HepG2 (cell line): ENCODE results near the gene C1orf159. TPM values are rescaled to one million over a fixed set of nuclear protein-coding genes. Genes with fewer than 3 reads are reported as not detected.

Experiments used
- ADNP ChIP-seq: sonication (generic); formaldehyde crosslinking; IDR thresholded peaks from 2 replicates; pipeline ENCODE4 v1.4.0; 2020; ENCODE audit warnings: missing genetic modification reagents
- BRCA1 ChIP-seq: sonication (generic); formaldehyde crosslinking; IDR thresholded peaks from 2 replicates; pipeline ENCODE4 v1.4.0; 2020; ENCODE audit warnings: missing genetic modification reagents
- FOXO1 ChIP-seq: sonication (generic); formaldehyde crosslinking; IDR thresholded peaks from 2 replicates; pipeline ENCODE4 v1.4.0; 2020; ENCODE audit warnings: missing genetic modification reagents
- MED13 ChIP-seq: sonication (generic); formaldehyde crosslinking; IDR thresholded peaks from 2 replicates; pipeline ENCODE4 v1.5.0; 2020; ENCODE audit warnings: missing genetic modification reagents
- RBM39 ChIP-seq: fragments of 200-400 bp; formaldehyde crosslinking; IDR thresholded peaks from one replicate; pipeline ENCODE4 v1.6.1; 2018; ENCODE audit warnings: antibody characterized with exemption, mild to moderate bottlenecking, low read depth, low read length; ENCODE audit not compliant: poor library complexity, severe bottlenecking
- SIN3B ChIP-seq: fragments of 150-350 bp; IDR thresholded peaks from 2 replicates; pipeline ENCODE4 v1.6.1; 2014; ENCODE audit warnings: low read length
- ZBTB40 ChIP-seq, 2 experiments: fragments of 450-650 bp in 1 of 2; sonication (generic) in 1 of 2; formaldehyde crosslinking in 1 of 2; IDR thresholded peaks; 2 replicates each; pipeline versions ENCODE4 v1.6.1 to v1.8.0; 2016 to 2022; ENCODE audit warnings: antibody characterized with exemption in 1 of 2, mild to moderate bottlenecking in 1 of 2, missing genetic modification reagents in 1 of 2
- ZMAT3 ChIP-seq: sonication (generic); formaldehyde crosslinking; conservative IDR thresholded peaks from 2 replicates; pipeline ENCODE4 v1.7.0; 2021; ENCODE audit warnings: missing genetic modification reagents
- ZNF274 ChIP-seq: sonication (generic); formaldehyde crosslinking; IDR thresholded peaks from 2 replicates; pipeline ENCODE4 v1.5.1; 2020; ENCODE audit warnings: mild to moderate bottlenecking, missing genetic modification reagents
- ZNF570 ChIP-seq: sonication (generic); formaldehyde crosslinking; IDR thresholded peaks from 2 replicates; pipeline ENCODE4 v1.4.0; 2020; ENCODE audit warnings: mild to moderate bottlenecking, missing genetic modification reagents, borderline replicate concordance
- polyA plus RNA-seq, 8 experiments: library from polyadenylated mRNA; depleted of rRNA in 3 of 8; stranded (reverse) in 7 of 8; unstranded in 1 of 8; fragments of >200 nt; fragmentation: Illumina TruSeq in 4 of 8; extraction: Trizol in 4 of 8; gene quantifications; 2 replicates each; pipeline versions ENCODE4 v1.2.1 to v1.2.3, GENCODE V29; 2011 to 2016; ENCODE audit warnings: low read depth in 4 of 8, missing spikeins in 1 of 8, mixed read lengths in 1 of 8; ENCODE audit not compliant: insufficient read depth in 1 of 8
- total RNA-seq, 5 experiments: library from RNA; depleted of rRNA; stranded (reverse); fragments of >200 nt; fragmentation: Illumina TruSeq; extraction: Trizol; gene quantifications; 2 replicates each; pipeline ENCODE4 v1.2.3, GENCODE V29; 2016; ENCODE audit warnings: low read depth in 1 of 5
- TF ChIP-seq, protein P1 (sequence below): sonication (generic); formaldehyde crosslinking; IDR thresholded peaks from 2 replicates; pipeline ENCODE4 v1.8.0; 2022; ENCODE audit warnings: missing genetic modification reagents, mild to moderate bottlenecking, moderate library complexity, borderline replicate concordance
- TF ChIP-seq, protein P2 (sequence below): fragments of 450-650 bp; IDR thresholded peaks from 2 replicates; pipeline ENCODE4 v1.6.1; 2016
- TF ChIP-seq, protein P3 (sequence below): sonication (generic); formaldehyde crosslinking; IDR thresholded peaks from 2 replicates; pipeline ENCODE4 v1.8.0; 2022; ENCODE audit warnings: mild to moderate bottlenecking, missing genetic modification reagents, moderate library complexity
- TF ChIP-seq, protein P4 (sequence below): sonication (generic); formaldehyde crosslinking; IDR thresholded peaks from 2 replicates; pipeline ENCODE4 v1.8.1; 2023; ENCODE audit warnings: mild to moderate bottlenecking, missing genetic modification reagents, borderline replicate concordance

C1orf159 gene
- total and polyA plus RNA-seq, 2 of the 13 experiments (the other 11 are each of a cell fraction or from before 2014, with no cell fraction given): 3.8 to 6.7 TPM

GRCh38 chr1:1063945-1064831 lies 51.7 kb downstream of the C1orf159 start (continued):
- TF ChIP-seq, protein P1, sequence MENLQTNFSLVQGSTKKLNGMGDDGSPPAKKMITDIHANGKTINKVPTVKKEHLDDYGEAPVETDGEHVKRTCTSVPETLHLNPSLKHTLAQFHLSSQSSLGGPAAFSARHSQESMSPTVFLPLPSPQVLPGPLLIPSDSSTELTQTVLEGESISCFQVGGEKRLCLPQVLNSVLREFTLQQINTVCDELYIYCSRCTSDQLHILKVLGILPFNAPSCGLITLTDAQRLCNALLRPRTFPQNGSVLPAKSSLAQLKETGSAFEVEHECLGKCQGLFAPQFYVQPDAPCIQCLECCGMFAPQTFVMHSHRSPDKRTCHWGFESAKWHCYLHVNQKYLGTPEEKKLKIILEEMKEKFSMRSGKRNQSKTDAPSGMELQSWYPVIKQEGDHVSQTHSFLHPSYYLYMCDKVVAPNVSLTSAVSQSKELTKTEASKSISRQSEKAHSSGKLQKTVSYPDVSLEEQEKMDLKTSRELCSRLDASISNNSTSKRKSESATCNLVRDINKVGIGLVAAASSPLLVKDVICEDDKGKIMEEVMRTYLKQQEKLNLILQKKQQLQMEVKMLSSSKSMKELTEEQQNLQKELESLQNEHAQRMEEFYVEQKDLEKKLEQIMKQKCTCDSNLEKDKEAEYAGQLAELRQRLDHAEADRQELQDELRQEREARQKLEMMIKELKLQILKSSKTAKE: peak; percentile 60; the same call in 1 of the 2 replicates
- TF ChIP-seq MED13 (CRISPR knock-in tag) (no peak), RBM39 (peak; percentile 68), BRCA1 (no peak), ZNF274 (CRISPR knock-in tag) (peak; percentile 89; the same call in 1 of the 2 replicates), SIN3B (no peak), ZNF570 (CRISPR knock-in tag) (no peak), ZBTB40 (IDR thresholded peaks at IDR 0.05) (no peak), ZBTB40 (CRISPR knock-in tag; IDR thresholded peaks at IDR 0.05) (peak; percentile 61; the same call in 1 of the 2 replicates), FOXO1 (CRISPR knock-in tag) (no peak; the same call in 1 of the 2 replicates), ADNP (no peak), ZMAT3 (no peak; the same call in 1 of the 2 replicates)
- TF ChIP-seq, protein P2, sequence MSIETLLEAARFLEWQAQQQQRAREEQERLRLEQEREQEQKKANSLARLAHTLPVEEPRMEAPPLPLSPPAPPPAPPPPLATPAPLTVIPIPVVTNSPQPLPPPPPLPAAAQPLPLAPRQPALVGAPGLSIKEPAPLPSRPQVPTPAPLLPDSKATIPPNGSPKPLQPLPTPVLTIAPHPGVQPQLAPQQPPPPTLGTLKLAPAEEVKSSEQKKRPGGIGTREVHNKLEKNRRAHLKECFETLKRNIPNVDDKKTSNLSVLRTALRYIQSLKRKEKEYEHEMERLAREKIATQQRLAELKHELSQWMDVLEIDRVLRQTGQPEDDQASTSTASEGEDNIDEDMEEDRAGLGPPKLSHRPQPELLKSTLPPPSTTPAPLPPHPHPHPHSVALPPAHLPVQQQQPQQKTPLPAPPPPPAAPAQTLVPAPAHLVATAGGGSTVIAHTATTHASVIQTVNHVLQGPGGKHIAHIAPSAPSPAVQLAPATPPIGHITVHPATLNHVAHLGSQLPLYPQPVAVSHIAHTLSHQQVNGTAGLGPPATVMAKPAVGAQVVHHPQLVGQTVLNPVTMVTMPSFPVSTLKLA: no peak
- TF ChIP-seq, protein P3, sequence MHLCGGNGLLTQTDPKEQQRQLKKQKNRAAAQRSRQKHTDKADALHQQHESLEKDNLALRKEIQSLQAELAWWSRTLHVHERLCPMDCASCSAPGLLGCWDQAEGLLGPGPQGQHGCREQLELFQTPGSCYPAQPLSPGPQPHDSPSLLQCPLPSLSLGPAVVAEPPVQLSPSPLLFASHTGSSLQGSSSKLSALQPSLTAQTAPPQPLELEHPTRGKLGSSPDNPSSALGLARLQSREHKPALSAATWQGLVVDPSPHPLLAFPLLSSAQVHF (CRISPR knock-in tag): no peak
- TF ChIP-seq, protein P4, sequence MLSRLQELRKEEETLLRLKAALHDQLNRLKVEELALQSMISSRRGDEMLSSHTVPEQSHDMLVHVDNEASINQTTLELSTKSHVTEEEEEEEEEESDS (CRISPR knock-in tag): no peak
